SK-N-SH (cell line): ENCODE measurements around the gene TMX2. TPM values are rescaled to one million over a fixed set of nuclear protein-coding genes. Genes with fewer than 3 reads are reported as not detected.

ENCODE experiments used
- CTCF ChIA-PET: fragments of 300-600, 350-600 bp; formaldehyde crosslinking; extraction: SDS; loops from one replicate; lab custom pipeline; 2021; lab: Yijun Ruan, JAX
- POLR2A ChIA-PET: fragments of 350-600 bp; sonication (Branson Sonifier 250); formaldehyde crosslinking; extraction: SDS; loops from one replicate; lab custom pipeline; 2020; ENCODE audit warnings: antibody characterized with exemption, inconsistent platforms; lab: Yijun Ruan, JAX
- DNase-seq: peaks from one replicate; pipeline ENCODE4 v3.0.0; 2012
- H2AFZ ChIP-seq: fragments of 200-600 bp; sonication (generic); 2 replicates; pipeline ENCODE4 v1.8.1; 2016; ENCODE audit warnings: antibody characterized with exemption, mild to moderate bottlenecking, low read depth
- H3F3A ChIP-seq: fragments of 200-600 bp; sonication (generic); replicated peaks from 2 replicates; pipeline ENCODE3; 2016; ENCODE audit warnings: antibody characterized with exemption, mild to moderate bottlenecking; ENCODE audit not compliant: insufficient read depth
- H3K27ac ChIP-seq, 2 experiments: fragments of 200-500 bp in 1 of 2; fragments of 200-600 bp in 1 of 2; sonication (Bioruptor generic) in 1 of 2; sonication (generic), shearing (Covaris generic) in 1 of 2; 2 replicates each; pipeline versions ENCODE4 v1.5.1 to v1.6.1; 2014 to 2016; ENCODE audit warnings: low read depth in 2 of 2, inconsistent platforms in 1 of 2, low read length in 1 of 2, mild to moderate bottlenecking in 1 of 2, mixed read lengths in 1 of 2
- H3K27me3 ChIP-seq: fragments of 200-600 bp; sonication (generic), shearing (Covaris generic); 2 replicates; pipeline ENCODE4 v1.6.1; 2016; ENCODE audit warnings: mixed run types; ENCODE audit not compliant: insufficient read depth
- H3K36me3 ChIP-seq, 2 experiments: fragments of 200-500 bp in 1 of 2; fragments of 200-600 bp in 1 of 2; sonication (Bioruptor generic) in 1 of 2; sonication (generic) in 1 of 2; replicated peaks in 1 of 2; 2 replicates each; pipeline versions ENCODE3 to v1.5.1; 2014 to 2016; ENCODE audit warnings: low read length in 1 of 2, mild to moderate bottlenecking in 1 of 2; ENCODE audit not compliant: insufficient read depth in 2 of 2, control insufficient read depth in 1 of 2
- H3K4me1 ChIP-seq, 2 experiments: fragments of 200-500 bp in 1 of 2; fragments of 200-600 bp in 1 of 2; sonication (Bioruptor generic) in 1 of 2; sonication (generic), shearing (Covaris generic) in 1 of 2; 2 replicates each; pipeline versions ENCODE4 v1.5.1 to v1.6.1; 2014 to 2016; ENCODE audit warnings: low read depth in 1 of 2, low read length in 1 of 2, mixed run types in 1 of 2; ENCODE audit not compliant: insufficient read depth in 2 of 2, control insufficient read depth in 1 of 2
- H3K4me2 ChIP-seq: fragments of 200-600 bp; sonication (generic), shearing (Covaris generic); 2 replicates; pipeline ENCODE4 v1.6.1; 2017; ENCODE audit warnings: mixed run types
- H3K4me3 ChIP-seq, 2 experiments: fragments of 200-500 bp in 1 of 2; fragments of 200-600 bp in 1 of 2; sonication (Bioruptor generic) in 1 of 2; sonication (generic), shearing (Covaris generic) in 1 of 2; 2 replicates each; pipeline versions ENCODE4 v1.5.1 to v1.8.1; 2014 to 2016; ENCODE audit warnings: low read depth in 2 of 2, inconsistent platforms in 1 of 2, low read length in 1 of 2, mild to moderate bottlenecking in 1 of 2, mixed read lengths in 1 of 2, moderate library complexity in 1 of 2
- H3K79me2 ChIP-seq: fragments of 200-600 bp; sonication (generic); 2 replicates; pipeline ENCODE4 v1.8.1; 2017; ENCODE audit warnings: mild to moderate bottlenecking; ENCODE audit not compliant: insufficient read depth
- H3K9ac ChIP-seq: fragments of 200-600 bp; sonication (generic); 2 replicates; pipeline ENCODE4 v1.6.1; 2017; ENCODE audit warnings: mixed run types
- H3K9me2 ChIP-seq: fragments of 200-600 bp; sonication (generic); 2 replicates; pipeline ENCODE4 v1.6.1; 2017; ENCODE audit warnings: mixed run types
- H3K9me3 ChIP-seq: fragments of 200-600 bp; sonication (generic); 2 replicates; pipeline ENCODE4 v1.6.1; 2017; ENCODE audit warnings: mixed run types, mild to moderate bottlenecking, moderate library complexity
- H4K20me1 ChIP-seq: fragments of 200-600 bp; sonication (generic); 2 replicates; pipeline ENCODE4 v1.6.1; 2017; ENCODE audit warnings: mild to moderate bottlenecking, mixed run types; ENCODE audit not compliant: insufficient read depth
- CTCF ChIP-seq: fragments of 200-600 bp; sonication (generic); IDR thresholded peaks from 2 replicates; pipeline ENCODE4 v1.6.1; 2017; ENCODE audit warnings: antibody characterized with exemption, mild to moderate bottlenecking, moderate library complexity
- ELF1 ChIP-seq: IDR thresholded peaks from 2 replicates; pipeline ENCODE4 v1.4.0; 2012
- FOXM1 ChIP-seq: IDR thresholded peaks from 2 replicates; pipeline ENCODE4 v1.4.0; 2012; ENCODE audit warnings: low read depth, mild to moderate bottlenecking
- GABPA ChIP-seq: IDR thresholded peaks from 2 replicates; pipeline ENCODE4 v1.4.0; 2012; ENCODE audit warnings: low read depth, mild to moderate bottlenecking
- GATA2 ChIP-seq: sonication (generic); formaldehyde crosslinking; IDR thresholded peaks from 2 replicates; pipeline ENCODE4 v1.5.0; 2020; ENCODE audit warnings: mild to moderate bottlenecking, missing genetic modification reagents
- JUND ChIP-seq: IDR thresholded peaks from 2 replicates; pipeline ENCODE4 v1.4.0; 2012
- NFIC ChIP-seq: IDR thresholded peaks from 2 replicates; pipeline ENCODE4 v1.4.0; 2012; ENCODE audit warnings: borderline replicate concordance
- RAD21 ChIP-seq: IDR thresholded peaks from 2 replicates; pipeline ENCODE4 v1.6.1; 2012; ENCODE audit warnings: mild to moderate bottlenecking, low read length
- RCOR1 ChIP-seq: fragments of 150-350 bp; IDR thresholded peaks from 2 replicates; pipeline ENCODE4 v1.6.1; 2017; ENCODE audit warnings: antibody characterized with exemption, low read length
- REST ChIP-seq: IDR thresholded peaks from 2 replicates; pipeline ENCODE4 v1.6.1; 2012; ENCODE audit warnings: mild to moderate bottlenecking, low read depth, low read length, moderate library complexity
- USF1 ChIP-seq: IDR thresholded peaks from 2 replicates; pipeline ENCODE4 v1.4.0; 2012; ENCODE audit warnings: low read depth, borderline replicate concordance
- WGBS: methylation state at CpG from one replicate; pipeline ENCODE4 v1.1.6; 2017; ENCODE audit warnings: low lambda C conversion rate; 5-methylcytosine and 5-hydroxymethylcytosine counted together
- polyA plus RNA-seq, 3 experiments: library from polyadenylated mRNA; depleted of rRNA; stranded (reverse); fragments of >200 nt; gene quantifications; 2 replicates each; pipeline ENCODE4 v1.2.3, GENCODE V29; 2012

TMX2 gene
- polyA plus RNA-seq, 1 of the 3 experiments (the other 2 are of a cell fraction): 88.6 TPM

GRCh38 chr11:57770793-57771192, 58.4 kb downstream of the TMX2 start:
- no peak overlapping the region; a peak in 1 of 4 replicates for H3K27ac ChIP-seq
- no peak overlapping the region for H2AFZ ChIP-seq
- no peak overlapping the region for H3K4me2 ChIP-seq
- no peaks in the 10 kb centered on the region for H3K9me3 ChIP-seq
- no peak for TF ChIP-seq USF1
- TF ChIP-seq ELF1: no peak
- TF ChIP-seq FOXM1: no peak
- no peak for TF ChIP-seq RAD21
- no peak for TF ChIP-seq NFIC
- H3K9ac ChIP-seq: no peak overlapping the region
- H3K36me3 ChIP-seq: peaks cover 0 to 7% of the 10 kb centered on the region in 2 experiments
- DNase-seq: no peak
- H3K79me2 ChIP-seq: peaks cover 100% of the 10 kb centered on the region
- H3K9me2 ChIP-seq: no peaks in the 10 kb centered on the region
- no peaks in the 10 kb centered on the region for H3K27me3 ChIP-seq
- ChIA-PET CTCF (interaction anchor here (1.4 to 1.6 kb wide), 2 partner anchors 9 to 30 kb away, joined by 4 to 6 read pairs; partner anchors contain the start of gene CTNND1), POLR2A (no interaction called here)
- 76% methylated on average over 1 of the region's 1 CpG for WGBS
- H3K4me3 ChIP-seq: no peak overlapping the region
- H4K20me1 ChIP-seq: peaks cover 76% of the 10 kb centered on the region
- peaks cover under 1 to 9% of the 10 kb centered on the region in 2 experiments; a peak in 3 of 4 replicates for H3K4me1 ChIP-seq
- peaks cover 3% of the 10 kb centered on the region for H3F3A ChIP-seq

GRCh38 chr11:57771365-57771764, 59.0 kb downstream of the TMX2 start:
- H3K9me2 ChIP-seq: no peaks in the 10 kb centered on the region
- DNase-seq: no peak
- H3F3A ChIP-seq: peaks cover 3% of the 10 kb centered on the region
- H3K4me3 ChIP-seq: no peak overlapping the region
- WGBS: 96% methylated on average over 3 of the region's 3 CpGs
- H3K27ac ChIP-seq: no peak overlapping the region
- CTCF ChIA-PET: interaction anchor here (1.4 to 1.6 kb wide), 2 partner anchors 10 to 29 kb away, joined by 4 to 6 read pairs; partner anchors contain the start of gene CTNND1
- peaks cover 77% of the 10 kb centered on the region for H4K20me1 ChIP-seq
- peaks cover 0 to 6% of the 10 kb centered on the region in 2 experiments for H3K36me3 ChIP-seq
- peaks cover 6 to 15% of the 10 kb centered on the region in 2 experiments; a peak in 3 of 4 replicates for H3K4me1 ChIP-seq
- no peak overlapping the region for H2AFZ ChIP-seq
- no peaks in the 10 kb centered on the region for H3K9me3 ChIP-seq
- POLR2A ChIA-PET: no interaction called here
- no peak overlapping the region for H3K9ac ChIP-seq
- peaks cover 100% of the 10 kb centered on the region for H3K79me2 ChIP-seq
- no peaks in the 10 kb centered on the region for H3K27me3 ChIP-seq
- no peak overlapping the region for H3K4me2 ChIP-seq
- TF ChIP-seq ELF1 (no peak), FOXM1 (no peak), CTCF (no peak), GABPA (no peak), JUND (no peak), RCOR1 (no peak), GATA2 (no peak), REST (no peak)
- TF ChIP-seq, all 33 proteins: peak for 0
